A673 (cell line): ENCODE measurements around the gene NOS1AP.

ENCODE experiments used
- CTCF ChIP-seq: fragments of 300-800, 200-600 bp; sonication (generic); conservative IDR thresholded peaks from 2 replicates; pipeline ENCODE4 v1.5.1; 2017; ENCODE audit warnings: low read depth, mild to moderate bottlenecking, antibody characterized with exemption, low read length, moderate library complexity, mixed read lengths
- EZH2 ChIP-seq: fragments of 200-600 bp; sonication (generic); IDR thresholded peaks from 2 replicates; pipeline ENCODE4 v1.6.1; 2017; ENCODE audit warnings: borderline replicate concordance, low read depth, mild to moderate bottlenecking, mixed read lengths, antibody characterized with exemption, low read length; ENCODE audit not compliant: poor library complexity, severe bottlenecking

DNA sequence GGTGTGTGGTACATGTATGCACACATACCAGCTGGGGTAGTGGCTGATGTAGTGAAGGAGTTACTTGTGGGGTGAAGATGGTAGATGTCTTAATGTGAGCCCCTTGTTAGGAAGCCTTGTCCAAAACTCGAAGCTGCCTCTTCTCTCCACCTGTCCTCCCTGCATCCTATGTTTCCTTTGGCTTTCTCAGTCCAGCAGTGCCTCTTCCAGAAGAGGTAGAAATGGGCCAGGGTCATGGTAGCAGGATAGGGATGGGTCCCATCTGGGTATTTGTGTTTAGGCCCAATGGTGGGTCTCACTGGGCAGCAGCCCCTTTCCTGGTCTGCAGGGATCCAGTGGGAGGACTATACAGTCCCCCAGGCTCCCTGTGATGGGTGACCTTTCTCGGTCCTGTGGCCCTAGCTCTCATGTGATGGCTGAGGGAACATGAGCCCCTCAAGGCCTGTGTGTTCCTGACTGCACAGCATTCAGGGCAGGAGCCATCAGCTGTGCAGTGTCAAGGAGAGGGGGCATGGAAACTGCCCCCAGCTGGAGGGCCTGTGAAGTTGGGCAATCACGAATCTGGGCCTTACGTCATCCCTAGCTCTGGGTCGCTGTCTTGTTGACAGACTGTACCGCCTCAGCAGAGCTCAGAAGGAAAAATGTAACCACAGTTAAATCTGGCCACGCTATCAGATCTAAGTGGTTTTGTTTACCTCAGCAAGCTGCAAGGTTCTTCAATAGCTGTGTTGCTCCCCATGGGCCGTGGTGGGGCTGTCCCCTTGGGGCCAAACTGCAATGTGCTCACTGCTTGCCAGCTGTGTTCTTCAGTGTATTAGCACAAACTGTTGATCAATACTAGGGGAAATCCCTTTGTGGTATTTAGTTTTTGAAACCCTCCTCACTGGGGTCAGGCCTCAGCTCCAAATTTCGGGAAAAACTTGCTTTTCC, 82.7 kb downstream of the NOS1AP start:
- TF ChIP-seq CTCF, result no peak
- no peak for TF ChIP-seq EZH2
